HCT116 (cell line): ENCODE data around the gene GPR17.

Experiments
- ATF3 ChIP-seq: IDR thresholded peaks from 2 replicates; pipeline ENCODE4 v1.6.1; 2012
- CTCF ChIP-seq, 3 experiments: fragments of 200-600 bp in 1 of 3; sonication (generic) in 1 of 3; IDR thresholded peaks in 2 of 3; conservative IDR thresholded peaks in 1 of 3; 2 replicates each; pipeline ENCODE4 v1.5.1; 2012 to 2017; ENCODE audit warnings: low read depth in 2 of 3, low read length in 2 of 3, antibody characterized with exemption in 1 of 3, borderline replicate concordance in 1 of 3, control low read depth in 1 of 3, mild to moderate bottlenecking in 1 of 3, mixed read lengths in 1 of 3, mixed run types in 1 of 3, moderate library complexity in 1 of 3; ENCODE audit not compliant: insufficient read depth in 1 of 3
- EGR1 ChIP-seq: IDR thresholded peaks from 2 replicates; pipeline ENCODE4 v1.6.1; 2012; ENCODE audit warnings: low read depth
- ELF1 ChIP-seq: IDR thresholded peaks from 2 replicates; pipeline ENCODE4 v1.6.1; 2012; ENCODE audit warnings: low read depth, borderline replicate concordance
- EZH2 ChIP-seq: fragments of 200-600 bp; sonication (generic); IDR thresholded peaks from 2 replicates; pipeline ENCODE4 v1.6.1; 2017; ENCODE audit warnings: antibody characterized with exemption, mixed run types
- MAX ChIP-seq: IDR thresholded peaks from 2 replicates; pipeline ENCODE4 v1.6.1; 2012
- POLR2A ChIP-seq: IDR thresholded peaks from 2 replicates; pipeline ENCODE4 v1.7.0; 2011; ENCODE audit warnings: borderline replicate concordance; ENCODE audit not compliant: insufficient read depth, insufficient read length; ENCODE audit errors: extremely low read depth
- POLR2AphosphoS5 ChIP-seq: IDR thresholded peaks from 2 replicates; pipeline ENCODE4 v1.6.1; 2011; ENCODE audit warnings: mild to moderate bottlenecking, low read depth, low read length, moderate library complexity
- RAD21 ChIP-seq: IDR thresholded peaks from 2 replicates; pipeline ENCODE4 v1.6.1; 2012; ENCODE audit warnings: low read depth, mild to moderate bottlenecking
- REST ChIP-seq: IDR thresholded peaks from 2 replicates; pipeline ENCODE4 v1.6.1; 2012; ENCODE audit warnings: low read depth
- TCF7L2 ChIP-seq: IDR thresholded peaks from 2 replicates; pipeline ENCODE4 v1.7.0; 2011; ENCODE audit warnings: borderline replicate concordance, inconsistent platforms; ENCODE audit not compliant: insufficient read depth, insufficient read length; ENCODE audit errors: extremely low read depth

- TF ChIP-seq CTCF (IDR thresholded peaks at IDR 0.05 in 2 of 3, conservative IDR thresholded peaks at IDR 0.05 in 1 of 3; ENCODE audit: borderline replicate concordance in 1 of 3, insufficient read depth in 1 of 3, low read depth in 2 of 3, low read length in 2 of 3) = no peak
- TF ChIP-seq EGR1 = no peak
- no peak for TF ChIP-seq POLR2AphosphoS5
- TF ChIP-seq RAD21 = no peak
- TF ChIP-seq ATF3 = no peak
- no peak for TF ChIP-seq POLR2A
- no peak for TF ChIP-seq MAX
- no peak for TF ChIP-seq TCF7L2
- no peak for TF ChIP-seq EZH2
- TF ChIP-seq REST = no peak
- TF ChIP-seq ELF1 = no peak
These were observed 23.9 kb upstream of the GPR17 start for GRCh38 chr2:127621981-127622431.
